GM21367 (cell line): ENCODE data around the gene HSD17B14.
A peak's percentile ranks its signal among the peaks of the same experiment; 100 is the strongest.
"Not testable (repeated sequence)": the region's sequence is repeated elsewhere in the genome, so short reads cannot be mapped to it uniquely, and the experiment has no call there.

Experiments used
- ATAC-seq: cut with Tn5 transposase; IDR thresholded peaks from one replicate; pipeline ENCODE4 v1.9.1; 2021; ENCODE audit not compliant: unreplicated experiment

HSD17B14 gene

DNA sequence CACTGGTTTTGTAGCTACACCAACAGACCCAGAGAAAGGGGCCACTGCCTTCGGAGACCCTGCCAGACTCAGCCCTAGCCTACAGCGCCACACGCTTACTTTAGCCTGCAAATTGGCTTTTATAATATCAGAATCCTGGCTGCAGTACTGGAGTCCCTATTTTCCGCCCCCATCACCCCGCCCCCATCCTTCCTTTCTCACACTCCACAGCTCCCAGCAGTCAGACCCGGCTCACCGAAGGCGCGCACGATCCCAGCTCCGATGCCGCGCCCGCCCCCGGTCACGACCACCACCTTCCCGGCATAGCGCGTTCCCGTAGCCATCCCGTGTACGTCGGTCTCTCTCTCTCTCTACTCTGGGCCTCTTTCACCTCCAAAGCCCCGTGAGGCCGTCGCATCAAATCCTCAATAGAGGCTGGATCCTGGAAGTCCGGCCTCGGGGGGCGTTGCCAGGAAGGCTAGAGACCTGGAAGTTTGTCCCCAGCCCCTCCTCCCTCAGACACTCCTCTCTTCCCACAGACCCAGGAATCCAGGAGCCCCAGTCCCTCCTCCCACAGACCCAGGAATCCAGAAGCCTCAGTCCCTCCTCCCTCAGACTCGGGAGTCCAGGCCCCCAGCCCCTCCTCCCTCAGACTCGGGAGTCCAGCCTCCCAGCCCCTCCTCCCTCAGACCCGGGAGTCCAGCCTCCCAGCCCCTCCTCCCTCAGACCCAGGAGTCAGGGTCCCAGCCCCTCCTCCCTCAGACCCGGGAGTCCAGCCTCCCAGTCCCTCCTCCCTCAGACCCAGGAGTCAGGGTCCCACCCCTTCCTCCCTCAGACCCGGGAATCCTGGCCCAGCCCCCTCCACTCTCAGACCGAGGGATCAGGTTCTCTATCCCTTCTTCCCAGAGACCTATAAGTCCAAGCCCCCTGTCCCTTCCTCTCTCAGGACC is at the start of gene HSD17B14:
TSS of gene HSD17B14 (minus strand) at position 403 of the 929 bp plus-strand sequence. CDS start at position 323, 80 bp downstream.
- ATAC-seq: no peak

DNA sequence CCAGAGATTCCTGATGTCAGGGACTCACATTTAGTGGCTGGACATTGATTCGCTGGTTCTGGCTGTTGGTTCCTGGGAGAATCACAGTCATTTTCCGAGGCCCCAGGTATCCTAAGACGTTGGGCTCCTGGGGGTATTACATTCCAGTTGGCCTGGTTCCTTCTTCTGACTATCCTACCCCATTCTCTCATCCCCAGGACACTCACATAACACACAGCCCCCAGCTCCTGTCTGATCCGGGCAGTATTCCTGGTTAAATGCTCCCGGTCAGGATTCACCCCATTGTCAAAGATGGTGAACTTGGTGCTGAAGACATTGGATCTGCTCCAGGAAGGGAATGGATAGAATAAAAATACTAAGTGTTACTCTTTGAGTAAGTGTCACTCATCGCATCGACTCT is 47.4 kb upstream of the HSD17B14 start:
- no peak for ATAC-seq

DNA sequence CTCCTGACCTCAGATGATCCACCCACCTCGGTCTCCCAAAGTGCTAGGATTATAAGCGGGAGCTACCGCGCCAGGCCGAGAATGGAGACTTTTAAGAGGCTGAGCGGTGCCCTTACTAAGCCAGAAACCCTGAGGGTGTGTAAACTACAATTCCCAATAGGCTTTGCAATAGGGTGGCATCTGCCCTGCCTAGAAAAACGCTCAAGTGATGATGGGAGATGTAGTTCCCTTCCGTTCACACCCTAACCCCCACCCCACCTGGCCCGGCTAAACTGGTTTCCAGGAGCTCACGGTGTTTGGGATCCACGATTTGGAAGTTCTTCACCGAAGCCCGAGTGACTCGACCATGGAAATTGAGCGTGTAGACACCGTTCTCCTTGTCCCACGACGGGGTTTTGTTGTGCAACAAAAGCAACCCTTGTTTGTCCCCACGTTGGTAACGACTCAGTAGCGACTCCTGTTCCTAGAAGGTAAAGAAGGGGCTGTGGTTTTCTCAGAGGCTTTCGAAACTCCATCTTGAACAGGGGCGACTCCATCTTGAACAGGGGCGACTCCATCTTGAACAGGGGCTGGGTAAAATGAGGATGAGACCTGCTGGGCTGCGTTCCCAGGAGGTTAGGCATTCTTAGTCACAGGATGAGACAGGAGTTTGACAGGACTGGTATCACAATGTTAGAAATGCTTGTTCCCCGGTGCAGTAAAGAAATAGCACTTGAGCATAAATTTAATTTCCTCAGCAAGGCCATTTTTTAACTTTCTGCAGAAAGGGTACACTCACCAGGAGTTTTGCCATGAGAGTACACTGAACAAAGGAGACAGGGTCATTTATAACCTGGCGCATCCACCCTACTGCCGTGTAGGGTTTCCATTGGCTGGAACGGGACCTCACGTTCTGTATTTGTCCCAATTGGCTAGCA is 45.7 kb upstream of the HSD17B14 start:
- no peak for ATAC-seq

DNA sequence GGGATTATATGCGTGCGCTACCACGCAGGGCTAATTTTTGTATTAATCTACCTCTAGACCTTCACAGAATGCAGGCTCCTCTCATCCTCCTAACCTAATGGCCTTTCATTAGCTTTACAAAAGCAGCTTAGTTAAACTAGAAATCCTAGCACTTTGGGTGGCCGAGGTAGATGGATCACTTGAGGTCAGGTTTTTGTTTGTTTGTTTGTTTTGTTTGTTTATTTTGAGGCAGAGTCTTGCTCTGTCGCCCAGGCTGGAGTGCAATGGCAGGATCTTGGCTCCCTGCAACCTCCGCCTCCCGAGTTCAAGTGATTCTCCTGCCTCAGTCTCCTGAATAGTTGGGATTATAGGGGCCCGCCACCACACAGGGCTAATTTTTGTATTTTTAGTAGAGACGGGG is 43.4 kb upstream of the HSD17B14 start:
- ATAC-seq: not testable (repeated sequence)

DNA sequence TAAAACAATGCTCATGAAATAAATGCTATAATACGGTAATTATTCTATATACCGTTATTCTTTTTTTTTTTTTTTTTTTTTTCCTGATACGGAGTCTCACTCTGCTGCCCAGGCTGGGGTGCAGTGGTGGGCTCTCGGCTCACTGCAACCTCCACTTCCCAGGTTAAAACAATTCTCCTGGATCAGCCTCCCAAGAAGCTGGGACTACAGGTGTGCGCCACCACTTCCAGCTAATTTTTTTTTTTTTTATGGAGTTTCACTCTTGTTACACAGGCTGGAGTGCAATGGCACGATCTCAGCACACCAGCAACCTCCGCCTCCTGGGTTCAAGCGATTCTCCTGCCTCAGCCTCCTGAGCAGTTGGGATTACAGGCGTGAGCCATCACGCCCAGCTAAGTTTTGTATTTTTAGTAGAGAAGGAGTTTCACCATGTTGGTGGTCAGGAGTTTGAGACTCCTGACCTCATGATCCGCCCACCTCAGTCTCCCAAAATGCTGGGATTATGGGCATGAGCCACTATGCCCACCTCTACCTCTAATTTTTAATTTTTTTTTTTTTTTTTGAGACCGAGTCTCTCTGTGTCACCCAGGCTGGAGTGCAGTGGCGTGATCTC is 42.8 kb upstream of the HSD17B14 start:
- ATAC-seq: no peak

DNA sequence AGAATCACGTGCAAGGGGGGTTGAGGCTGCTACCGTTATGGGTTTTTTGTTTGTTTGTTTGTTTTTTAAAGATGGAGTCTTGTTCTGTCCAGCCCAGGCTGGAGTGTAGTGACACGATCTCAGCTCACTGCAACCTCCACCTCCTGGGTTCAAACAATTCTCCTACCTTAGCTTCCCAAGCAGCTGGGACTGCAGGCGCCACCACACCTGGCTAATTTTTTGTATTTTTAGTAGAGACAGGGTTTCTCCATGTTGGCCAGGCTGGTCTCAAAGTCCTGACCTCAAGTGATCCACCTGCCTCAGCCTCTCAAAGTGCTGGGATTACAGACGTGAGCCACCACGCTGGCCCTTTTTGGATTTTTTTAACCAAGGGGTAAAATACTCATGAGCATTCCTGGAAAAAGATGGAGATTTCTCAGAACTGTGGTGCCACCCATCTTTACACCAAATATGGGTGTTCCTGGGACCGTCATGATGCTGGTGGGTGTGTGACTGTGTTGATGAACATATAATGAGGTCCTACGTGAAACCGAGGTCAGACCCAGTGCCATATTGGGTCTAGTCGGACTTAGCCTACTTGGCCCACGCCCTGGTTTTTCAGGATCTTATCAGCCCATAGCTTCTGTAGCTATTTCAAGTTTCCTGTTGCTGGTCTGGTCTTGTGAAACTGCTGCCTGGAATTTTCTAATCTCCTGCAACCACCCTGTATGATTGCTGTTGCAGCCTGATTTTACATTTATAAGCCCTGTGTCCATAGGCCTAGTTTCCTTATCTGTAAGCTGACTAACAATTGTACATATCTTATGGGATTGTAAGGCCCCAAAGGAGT is 42.1 kb upstream of the HSD17B14 start:
- ATAC-seq: no peak

DNA sequence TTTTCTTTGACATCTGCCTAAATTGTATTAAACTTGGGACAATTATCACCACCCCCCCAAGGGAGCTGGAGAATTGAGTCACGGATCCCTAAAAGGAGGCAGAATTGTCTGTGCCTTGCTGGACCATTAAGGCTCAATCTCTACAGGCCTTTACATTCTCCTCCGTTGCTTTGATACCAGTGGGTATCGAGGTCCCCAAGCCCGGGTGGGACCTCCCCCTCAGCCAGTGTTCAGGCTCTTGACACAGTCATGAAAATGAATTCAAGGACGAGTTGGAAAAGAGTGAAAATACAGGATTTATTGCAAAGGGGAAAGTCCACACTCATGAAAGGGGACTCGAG is 41.5 kb upstream of the HSD17B14 start:
- ATAC-seq: no peak

DNA sequence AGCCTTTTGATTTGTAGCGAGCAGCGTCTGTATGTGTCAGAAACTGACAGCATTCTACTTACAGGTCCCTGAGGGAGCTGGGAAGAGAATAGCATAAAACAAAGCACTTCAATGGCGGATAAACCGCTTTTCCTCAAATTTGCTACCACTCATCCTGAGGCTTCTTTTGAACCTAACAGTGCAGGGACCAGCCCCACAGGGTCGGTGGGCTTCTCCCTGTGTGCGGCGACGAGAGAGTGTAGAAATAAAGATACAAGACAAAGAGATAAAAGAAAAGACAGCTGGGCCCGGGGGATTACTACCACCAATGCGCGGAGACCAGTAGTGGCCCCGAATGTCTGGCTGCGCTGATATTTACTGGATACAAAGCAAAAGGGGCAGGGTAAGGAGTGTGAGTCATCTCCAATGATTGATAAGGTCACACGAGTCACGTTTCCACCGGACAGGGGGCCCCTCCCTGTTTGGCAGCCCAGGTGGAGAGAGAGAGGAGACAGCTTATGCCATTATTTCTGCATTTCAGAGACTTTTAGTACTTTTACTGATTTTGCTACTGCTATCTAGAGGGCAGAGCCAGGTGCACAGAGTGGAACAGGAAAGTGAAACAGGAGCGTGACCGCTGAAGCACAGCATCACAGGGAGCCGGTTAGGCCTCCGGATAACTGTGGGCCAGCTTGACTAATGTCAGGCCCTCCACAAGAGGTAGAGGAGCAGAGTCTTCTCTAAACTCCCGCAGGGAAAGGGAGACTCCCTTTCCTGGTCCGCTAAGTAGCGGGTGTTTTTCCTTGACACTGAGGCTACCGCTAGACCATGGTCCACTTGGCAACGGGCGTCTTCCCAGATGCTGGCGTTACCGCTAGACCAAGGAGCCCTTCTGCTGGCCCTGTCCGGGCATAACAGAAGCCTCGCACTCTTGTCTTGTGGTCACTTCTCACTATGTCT is 40.0 kb upstream of the HSD17B14 start:
- not testable (repeated sequence) for ATAC-seq

DNA sequence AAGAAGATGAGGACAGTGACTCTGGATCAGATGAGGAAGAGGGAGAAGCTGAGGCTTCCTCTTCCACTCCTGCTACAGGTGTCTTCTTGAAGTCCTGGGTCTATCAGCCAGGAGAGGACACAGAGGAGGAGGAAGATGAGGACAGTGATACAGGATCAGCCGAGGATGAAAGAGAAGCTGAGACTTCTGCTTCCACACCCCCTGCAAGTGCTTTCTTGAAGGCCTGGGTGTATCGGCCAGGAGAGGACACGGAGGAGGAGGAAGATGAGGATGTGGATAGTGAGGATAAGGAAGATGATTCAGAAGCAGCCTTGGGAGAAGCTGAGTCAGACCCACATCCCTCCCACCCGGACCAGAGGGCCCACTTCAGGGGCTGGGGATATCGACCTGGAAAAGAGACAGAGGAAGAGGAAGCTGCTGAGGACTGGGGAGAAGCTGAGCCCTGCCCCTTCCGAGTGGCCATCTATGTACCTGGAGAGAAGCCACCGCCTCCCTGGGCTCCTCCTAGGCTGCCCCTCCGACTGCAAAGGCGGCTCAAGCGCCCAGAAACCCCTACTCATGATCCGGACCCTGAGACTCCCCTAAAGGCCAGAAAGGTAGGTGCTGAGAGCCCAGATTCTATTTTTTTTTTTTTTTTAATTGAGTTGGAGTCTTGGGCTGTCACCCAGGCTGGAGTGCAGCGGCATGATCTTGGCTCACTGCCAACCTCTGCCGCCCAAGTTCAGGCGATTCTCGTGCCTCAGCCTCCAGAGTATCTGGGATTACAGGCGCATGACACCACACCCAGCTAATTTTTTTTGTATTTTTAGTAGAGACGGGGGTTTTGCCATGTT is 38.2 kb upstream of the HSD17B14 start:
- no peak for ATAC-seq

DNA sequence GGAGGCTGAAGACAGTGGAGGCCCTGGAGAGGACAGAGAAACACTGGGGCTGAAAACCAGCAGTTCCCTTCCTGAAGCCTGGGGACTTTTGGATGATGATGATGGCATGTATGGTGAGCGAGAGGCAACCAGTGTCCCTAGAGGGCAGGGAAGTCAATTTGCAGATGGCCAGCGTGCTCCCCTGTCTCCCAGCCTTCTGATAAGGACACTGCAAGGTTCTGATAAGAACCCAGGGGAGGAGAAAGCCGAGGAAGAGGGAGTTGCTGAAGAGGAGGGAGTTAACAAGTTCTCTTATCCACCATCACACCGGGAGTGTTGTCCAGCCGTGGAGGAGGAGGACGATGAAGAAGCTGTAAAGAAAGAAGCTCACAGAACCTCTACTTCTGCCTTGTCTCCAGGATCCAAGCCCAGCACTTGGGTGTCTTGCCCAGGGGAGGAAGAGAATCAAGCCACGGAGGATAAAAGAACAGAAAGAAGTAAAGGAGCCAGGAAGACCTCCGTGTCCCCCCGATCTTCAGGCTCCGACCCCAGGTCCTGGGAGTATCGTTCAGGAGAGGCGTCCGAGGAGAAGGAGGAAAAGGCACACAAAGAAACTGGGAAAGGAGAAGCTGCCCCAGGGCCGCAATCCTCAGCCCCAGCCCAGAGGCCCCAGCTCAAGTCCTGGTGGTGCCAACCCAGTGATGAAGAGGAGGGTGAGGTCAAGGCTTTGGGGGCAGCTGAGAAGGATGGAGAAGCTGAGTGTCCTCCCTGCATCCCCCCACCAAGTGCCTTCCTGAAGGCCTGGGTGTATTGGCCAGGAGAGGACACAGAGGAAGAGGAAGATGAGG is 37.4 kb upstream of the HSD17B14 start:
- ATAC-seq: no peak

DNA sequence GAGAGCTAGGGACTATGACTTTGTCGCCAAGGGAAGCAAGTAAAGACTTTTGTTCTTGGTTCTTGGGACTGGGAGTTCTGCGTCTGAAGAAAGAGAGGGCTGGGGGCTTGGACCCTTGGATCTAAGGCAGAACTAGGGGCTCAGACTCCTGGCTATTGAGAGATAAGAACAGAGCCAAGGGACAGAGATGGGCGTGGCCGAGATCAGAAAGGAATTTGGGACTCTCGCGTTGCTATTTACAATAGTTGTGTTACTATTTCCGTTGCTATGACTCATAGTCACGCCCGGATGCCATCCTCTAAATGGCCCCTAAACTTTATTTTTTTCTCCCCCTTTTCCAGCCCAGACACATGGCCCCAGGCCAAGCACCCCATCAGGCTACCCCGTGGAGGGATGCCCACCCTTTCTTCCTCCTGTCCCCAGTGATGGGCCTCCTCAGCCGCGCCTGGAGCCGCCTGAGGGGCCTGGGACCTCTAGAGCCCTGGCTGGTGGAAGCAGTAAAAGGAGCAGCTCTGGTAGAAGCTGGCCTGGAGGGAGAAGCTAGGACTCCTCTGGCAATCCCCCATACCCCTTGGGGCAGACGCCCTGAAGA is 36.7 kb upstream of the HSD17B14 start:
- ATAC-seq: no peak

DNA sequence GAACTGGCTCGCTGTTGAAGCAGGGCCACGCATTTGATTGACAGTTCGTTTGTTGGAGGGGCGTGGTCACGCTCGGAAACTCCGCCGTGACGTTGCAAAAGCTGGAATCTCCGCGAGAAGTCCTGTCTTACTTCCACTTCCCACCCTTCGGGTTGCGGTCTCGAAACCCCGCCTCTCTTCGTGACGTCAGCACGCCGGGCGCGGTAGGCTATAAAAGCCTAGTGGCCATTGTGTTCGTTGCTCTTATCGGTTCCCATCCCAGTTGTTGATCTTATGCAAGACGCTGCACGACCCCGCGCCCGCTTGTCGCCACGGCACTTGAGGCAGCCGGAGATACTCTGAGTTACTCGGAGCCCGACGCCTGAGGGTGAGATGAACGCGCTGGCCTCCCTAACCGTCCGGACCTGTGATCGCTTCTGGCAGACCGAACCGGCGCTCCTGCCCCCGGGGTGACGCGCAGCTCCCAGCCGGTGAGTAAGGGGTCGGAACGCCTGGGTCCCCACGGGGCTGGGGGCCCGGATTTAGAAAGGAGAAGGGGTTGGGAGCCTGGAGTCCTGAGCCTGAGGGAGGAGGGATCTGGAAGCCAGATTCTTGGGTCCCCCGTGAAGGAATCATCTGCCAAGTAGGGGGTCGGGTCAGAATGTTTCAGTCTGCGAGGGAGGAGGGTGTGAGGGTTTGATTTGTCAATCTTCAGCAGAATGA is 36.0 kb upstream of the HSD17B14 start, which contains the start of gene PPP1R15A:
TSS of gene PPP1R15A (plus strand) at position 240 of the 702 bp plus-strand sequence. CDS start 813 bp downstream, outside the sequence.
- ATAC-seq: peak; percentile 39

DNA sequence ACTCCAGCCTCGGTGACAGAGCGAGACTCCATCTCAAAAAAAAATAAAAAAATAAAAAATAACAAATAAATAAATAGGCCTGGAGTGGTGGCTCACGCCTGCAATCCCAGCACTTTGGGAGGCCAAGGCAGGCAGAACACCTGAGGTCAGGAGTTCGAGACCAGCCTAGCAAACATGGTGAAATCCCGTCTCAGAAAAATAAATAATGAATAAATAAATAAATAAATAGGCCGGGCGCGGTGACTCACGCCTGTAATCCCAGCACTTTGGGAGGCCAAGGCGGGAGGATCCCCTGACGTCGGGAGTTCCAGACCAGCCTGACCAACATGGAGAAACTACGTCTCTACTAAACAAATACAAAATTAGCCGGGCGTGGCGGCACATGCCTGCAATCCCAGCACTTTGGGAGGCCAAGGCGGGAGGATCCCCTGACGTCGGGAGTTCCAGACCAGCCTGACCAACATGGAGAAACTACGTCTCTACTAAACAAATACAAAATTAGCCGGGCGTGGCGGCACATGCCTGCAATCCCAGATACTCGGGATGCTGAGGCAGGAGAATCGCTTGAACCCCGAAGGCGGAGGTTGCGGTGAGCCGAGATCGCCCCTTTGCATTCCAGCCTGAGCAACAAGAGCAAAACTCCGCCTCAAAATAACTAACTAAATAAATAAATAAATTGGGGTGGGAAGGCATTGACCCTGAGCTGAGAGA is 35.3 kb upstream of the HSD17B14 start:
- not testable (repeated sequence) for ATAC-seq

DNA sequence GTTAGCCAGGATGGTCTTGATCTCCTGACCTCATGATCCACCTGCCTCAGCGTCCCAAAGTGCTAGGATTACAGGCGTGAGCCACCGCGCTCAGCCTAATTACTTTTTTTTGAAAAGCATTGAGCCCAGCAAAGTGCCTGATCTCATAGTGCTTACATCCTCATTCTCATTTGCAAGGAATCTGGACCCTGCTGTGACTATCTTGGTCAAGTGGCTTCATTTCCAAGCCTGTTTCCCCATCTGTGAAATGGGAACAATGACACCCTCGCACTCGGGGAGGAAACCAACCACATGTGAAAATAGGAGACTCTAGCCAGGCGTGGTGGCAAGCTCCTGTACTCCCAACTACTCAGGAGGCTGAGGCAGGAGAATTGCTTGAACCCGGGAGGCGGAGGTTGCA is 33.8 kb upstream of the HSD17B14 start:
- ATAC-seq: no peak

DNA sequence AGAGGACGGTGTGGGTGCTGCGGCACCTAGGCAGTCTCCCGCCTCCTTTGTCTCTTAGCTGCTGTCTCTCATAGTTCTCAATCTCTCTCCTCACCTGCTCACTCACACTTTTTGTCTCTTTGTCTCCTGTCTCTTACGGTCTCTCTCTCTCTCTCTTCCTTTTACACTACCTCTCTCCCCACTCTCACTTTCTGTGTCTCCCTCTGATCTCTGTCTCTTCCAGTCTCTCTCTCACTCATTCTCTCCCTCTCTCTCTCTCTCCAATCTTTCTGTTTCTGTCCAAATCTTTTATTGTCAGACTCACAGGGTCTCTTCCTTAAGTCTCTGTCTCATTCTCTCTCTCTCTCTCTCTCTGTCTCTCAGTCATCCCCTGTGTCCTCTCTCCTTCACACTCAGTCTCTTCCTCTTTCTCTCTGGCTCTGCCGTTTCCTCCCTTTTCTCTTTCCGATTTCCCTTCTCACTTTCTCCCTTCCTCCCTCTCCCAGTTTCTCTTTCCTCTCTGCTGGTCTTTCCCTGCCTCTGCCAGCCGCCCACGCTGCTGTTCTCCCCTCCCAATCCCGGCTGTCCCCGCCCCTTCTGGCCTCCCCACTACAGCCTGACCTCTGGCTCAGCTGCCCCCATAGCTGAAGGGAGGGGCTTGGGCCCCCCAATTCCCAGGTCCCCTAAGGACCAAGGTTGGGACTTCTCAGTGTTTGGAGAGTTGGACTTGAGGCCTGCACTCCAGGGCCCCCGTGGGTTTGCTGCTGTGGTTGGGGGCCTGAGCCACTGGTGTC is 32.0 kb upstream of the HSD17B14 start, which contains the start of gene PLEKHA4:
TSS of gene PLEKHA4 (minus strand) at position 504 of the 773 bp plus-strand sequence. CDS start 997 bp downstream, outside the sequence.
- ATAC-seq: no peak
